HG02642 (cell line): ENCODE measurements around the gene DRC3.
"Not testable (repeated sequence)": the region's sequence is repeated elsewhere in the genome, so short reads cannot be mapped to it uniquely, and the experiment has no call there.

Experiments used
- ATAC-seq: cut with Tn5 transposase; IDR thresholded peaks from one replicate; pipeline ENCODE4 v1.9.1; 2021; ENCODE audit warnings: mild to moderate bottlenecking; ENCODE audit not compliant: unreplicated experiment, poor library complexity

DRC3 gene

DNA sequence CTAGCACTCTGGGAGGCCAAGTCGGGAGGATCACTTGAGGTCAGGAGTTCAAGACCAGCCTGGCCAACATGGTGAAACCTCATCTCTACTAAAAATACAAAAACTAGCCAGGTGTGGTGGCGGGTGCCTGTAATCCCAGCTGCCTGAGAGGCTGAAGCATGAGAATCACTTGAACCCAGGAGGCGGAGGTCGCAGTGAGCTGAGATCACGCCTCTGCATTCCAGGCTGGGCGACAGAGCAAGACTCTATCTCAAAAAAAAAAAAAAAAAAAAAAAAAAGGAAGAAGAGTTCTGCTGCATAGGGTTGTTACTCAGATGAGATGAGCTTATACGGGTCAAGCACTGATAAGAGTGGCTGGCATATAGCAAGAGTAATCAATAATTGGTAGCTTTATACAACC, 32.7 kb upstream of the DRC3 start:
- not testable (repeated sequence) for ATAC-seq

DNA sequence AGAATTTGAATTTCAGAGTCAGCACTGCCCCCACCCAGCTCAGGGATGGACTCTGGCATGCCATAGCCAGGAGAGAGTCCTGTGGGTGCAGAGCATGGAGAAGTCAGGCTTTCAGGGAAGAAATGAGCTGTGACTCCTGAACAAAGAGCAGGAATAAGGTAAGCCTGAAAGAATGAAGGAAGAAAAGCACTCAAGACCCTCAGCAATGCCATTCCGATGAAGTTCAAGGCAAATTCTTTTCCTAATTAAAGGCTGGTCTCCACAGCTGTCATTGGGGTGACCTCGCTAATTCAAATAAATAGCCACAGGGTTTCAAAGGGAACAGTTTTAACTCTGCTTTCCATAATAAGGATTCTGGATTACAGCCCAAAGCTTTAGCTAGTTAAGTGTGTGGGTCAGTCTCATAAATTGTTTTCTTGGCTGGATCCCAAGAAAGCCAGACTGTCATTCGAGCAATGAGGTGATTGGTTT, 32.2 kb upstream of the DRC3 start:
- ATAC-seq, result no peak

DNA sequence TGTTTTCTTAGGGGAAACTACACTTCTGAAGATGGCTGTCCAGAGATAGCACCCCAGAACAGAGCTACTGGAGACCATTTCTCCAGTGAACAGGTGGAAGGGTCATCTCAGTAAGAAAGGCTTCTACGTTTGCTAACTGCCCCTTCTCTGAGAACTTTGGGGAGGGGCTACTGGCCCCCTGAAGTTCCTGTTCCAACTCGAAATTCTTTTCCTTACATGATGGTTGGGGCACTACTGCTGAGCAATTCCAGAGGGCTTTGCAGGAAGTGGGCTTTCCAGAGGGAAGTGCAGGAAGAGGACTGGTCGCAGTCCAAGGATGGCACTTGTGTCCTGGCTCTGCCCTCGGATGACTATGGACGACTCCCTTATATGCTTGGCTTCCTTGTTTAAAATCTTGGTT, 31.6 kb upstream of the DRC3 start:
- ATAC-seq, result no peak

DNA sequence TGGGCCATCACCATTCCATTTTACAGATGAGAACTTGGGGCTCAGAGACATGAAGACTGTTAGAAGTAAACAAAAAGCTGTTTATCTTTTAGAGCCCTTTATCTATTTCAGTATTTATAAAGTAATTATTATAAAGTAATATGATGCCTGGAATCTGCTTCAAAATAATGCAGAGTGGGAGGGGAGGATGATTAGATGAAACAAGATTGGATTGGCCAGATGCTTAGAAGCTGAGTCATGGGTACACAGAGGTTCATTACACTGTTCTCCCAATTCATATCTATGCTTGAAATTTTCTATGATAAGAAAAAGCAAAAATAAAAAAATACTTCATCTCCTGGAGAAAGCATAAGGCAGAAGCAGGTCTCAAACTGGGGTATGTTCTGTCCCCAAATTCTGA, 29.8 kb upstream of the DRC3 start:
- no peak for ATAC-seq

DNA sequence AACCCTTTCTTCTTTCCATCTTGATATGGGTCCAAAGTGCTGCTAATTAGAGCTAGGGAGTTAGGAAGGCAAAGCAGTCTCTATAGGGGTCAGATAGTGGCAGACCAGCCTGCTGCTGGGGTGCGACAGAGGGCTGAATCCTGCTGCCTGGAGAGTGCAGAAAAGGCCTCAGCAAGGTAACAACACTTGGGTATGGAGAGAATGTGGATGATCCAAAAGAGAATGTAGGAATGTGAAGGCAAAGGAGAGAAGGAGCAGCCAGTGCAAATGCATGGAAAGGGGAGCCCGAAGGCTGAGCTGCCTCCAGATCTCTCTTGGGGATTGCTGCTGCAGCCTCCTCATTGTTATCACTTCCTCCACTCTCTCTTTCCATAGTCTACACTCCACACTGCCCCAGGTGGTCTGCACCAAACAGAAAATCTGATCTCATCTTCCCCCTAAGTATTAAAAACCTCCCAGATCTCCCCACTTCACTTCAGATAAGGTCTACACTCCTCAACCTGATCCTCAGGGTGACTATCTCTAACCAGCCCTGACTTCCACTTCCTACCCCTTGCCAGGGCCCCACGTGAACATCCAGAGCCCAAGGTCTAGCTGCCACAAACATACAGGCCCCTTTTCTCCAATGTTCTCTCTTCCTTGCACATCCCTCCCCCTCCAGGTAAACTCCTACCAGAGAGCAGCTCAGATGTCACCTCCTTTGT, 29.2 kb upstream of the DRC3 start:
- no peak for ATAC-seq

GRCh38 chr17:17944242-17944641, 28.4 kb upstream of the DRC3 start:
- ATAC-seq, result no peak

- ATAC-seq, result no peak
Measured at GRCh38 chr17:17944743-17945142, 27.9 kb upstream of the DRC3 start.

DNA sequence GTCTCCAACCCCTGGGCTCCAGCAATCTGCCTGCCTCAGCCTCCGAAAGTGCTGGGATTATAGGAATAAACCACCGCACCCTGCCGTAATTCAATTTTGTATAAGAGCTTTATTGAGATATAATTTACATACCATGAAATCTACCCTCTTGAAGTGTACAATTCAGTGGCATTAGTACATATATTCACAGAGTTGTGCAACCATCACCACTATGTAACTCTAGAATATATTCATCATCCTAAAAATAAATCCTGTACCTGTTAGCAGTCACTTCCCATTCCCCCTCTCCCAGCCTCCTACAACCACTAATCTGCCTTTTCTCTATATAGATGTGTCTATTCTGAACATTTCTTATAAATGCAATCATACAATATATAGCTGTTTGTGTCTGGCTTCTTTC, 26.6 kb upstream of the DRC3 start:
- no peak for ATAC-seq

- no peak for ATAC-seq
Measured at GRCh38 chr17:17947309-17947708, 25.4 kb upstream of the DRC3 start.

- no peak for ATAC-seq
Measured at GRCh38 chr17:17947966-17948365, 24.7 kb upstream of the DRC3 start.

- no peak for ATAC-seq
Measured at GRCh38 chr17:17950347-17950746, 22.3 kb upstream of the DRC3 start.

GRCh38 chr17:17950806-17951205, 21.9 kb upstream of the DRC3 start:
- ATAC-seq, result no peak

DNA sequence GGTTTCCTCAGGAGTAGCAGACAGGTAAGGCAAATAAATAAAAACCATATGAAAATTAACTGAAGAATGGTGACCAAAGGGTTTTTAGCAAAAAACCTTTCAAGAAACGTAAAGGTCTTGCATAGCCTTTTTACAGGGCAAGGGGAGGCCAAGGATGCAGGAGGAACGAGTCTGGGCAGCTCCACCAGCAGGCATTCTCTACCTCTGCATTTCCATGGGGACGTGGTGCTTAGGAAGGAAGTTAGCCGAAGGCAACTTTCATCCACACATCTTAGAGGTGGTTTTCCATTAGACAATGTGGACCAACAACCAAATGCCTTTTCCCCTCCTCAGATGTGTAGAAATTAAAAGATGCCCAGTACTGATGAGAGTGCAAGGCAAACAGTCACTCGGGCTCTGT, 21.1 kb upstream of the DRC3 start:
- no peak for ATAC-seq

DNA sequence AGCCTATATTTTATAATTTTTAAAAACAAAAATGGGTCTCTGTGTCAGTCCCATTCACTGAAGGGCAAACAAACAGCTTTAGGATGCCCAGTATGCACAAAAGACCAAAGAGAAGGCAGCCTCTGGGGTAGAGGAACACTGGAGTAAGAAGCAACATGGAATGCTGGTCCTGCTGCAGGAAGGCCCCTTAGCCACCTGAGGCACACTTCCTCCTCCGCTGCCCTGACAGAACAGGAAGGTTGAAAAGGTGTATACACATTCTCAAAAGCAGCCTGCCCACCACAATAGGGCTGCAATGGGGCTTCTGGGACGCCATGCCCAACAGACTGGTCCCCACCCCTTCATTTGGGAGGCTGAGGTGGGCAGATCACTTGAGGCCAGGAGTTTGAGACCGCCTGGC, 20.0 kb upstream of the DRC3 start:
- no peak for ATAC-seq

GRCh38 chr17:17954079-17954478, 18.6 kb upstream of the DRC3 start:
- no peak for ATAC-seq

DNA sequence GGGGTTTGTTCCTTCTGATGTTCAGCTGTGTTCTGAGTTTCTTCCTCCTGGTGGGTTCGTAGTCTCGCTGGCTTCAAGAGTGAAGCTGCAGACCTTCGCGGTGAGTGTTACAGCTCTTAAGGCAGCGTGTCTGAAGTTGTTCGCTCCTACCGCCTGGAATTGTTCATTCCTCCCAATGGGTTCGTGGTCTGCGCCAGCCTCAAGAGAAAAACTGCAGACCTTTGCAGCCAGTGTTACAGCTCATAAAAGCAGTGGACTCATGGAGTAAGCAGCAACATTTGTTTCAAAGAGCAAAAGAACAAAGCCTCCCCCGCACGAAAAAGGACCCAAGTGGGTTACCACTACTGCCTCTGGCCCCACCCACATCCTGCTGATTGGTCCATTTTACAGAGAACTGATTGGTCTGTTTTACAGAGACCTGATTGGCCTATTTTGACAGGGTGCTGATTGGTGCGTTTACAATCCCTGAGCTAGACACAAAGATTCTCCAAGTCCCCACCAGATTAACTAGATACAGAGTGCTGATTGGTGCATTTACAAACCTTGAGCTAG, 16.8 kb upstream of the DRC3 start:
- not testable (repeated sequence) for ATAC-seq

DNA sequence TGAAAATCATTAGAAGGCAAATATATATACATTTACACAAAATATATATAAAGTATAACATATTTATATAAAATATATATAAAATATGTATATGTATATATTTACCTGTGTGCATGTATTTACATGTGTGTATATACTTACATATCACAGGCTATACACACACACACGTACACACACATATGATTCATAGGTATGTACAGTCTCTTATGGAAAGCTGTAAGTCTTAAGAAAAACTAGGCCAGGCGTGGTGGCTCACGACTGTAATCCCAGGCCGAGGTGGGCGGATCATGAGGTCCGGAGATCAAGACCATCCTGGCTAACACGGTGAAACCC, 15.1 kb upstream of the DRC3 start:
- ATAC-seq, result no peak

DNA sequence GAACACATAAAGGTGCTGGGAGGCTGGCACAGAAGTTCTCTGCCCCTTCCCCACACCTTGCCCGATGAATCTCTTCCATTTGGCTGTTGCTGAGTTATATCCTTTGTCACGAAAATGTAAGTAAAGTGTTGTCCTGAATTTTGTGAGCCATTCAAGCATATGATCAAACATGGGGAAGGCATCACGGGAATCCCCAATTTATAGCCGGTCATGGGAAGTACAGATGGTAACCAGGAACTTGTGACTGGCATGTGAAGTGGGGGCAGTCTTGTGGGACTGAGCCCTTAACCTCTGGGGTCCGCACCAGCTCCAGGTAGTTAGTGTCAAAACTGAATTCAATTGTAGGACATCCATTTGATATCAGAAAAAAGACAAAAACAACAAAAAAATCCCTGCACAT, 13.7 kb upstream of the DRC3 start:
- peak; percentile 19 for ATAC-seq

DNA sequence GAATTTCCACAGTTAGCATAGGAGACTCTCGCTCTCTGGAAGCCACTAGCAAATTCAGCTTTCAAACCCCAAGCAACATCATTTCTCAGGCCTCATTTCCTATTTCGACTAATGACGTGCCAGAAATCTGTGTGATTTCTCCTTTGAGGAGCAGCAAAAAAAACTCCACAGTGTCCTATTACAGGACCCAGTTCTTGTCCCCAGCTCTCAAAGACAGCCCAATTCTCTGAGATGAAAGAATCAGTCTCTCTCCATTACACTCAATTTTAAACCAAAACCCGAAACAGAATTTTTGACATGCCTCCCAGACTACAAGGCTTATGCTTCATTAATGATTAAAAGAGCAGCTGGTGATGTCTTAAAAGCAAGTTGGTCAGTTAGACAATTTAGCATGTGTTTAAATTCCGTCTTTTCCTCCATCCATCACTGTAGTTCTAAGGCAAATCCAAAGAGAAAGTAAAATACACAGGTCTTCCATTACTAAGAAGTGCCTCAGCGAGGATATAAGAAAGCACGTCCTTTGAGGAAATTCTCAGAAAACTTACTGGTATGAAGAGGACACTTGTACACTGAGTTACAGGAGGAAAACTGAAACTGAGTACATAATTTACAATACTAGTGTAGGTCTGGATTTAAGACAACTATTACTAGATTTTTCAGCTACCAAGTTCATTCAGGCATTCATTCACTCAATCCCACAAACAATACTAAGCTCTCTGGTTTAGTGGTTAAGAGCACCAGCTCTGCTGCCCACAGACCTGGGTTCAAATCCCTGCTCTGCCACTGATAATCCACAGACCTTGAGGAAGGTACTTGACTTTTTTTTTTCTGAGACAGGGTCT, 12.9 kb upstream of the DRC3 start:
- peak; percentile 45 for ATAC-seq

DNA sequence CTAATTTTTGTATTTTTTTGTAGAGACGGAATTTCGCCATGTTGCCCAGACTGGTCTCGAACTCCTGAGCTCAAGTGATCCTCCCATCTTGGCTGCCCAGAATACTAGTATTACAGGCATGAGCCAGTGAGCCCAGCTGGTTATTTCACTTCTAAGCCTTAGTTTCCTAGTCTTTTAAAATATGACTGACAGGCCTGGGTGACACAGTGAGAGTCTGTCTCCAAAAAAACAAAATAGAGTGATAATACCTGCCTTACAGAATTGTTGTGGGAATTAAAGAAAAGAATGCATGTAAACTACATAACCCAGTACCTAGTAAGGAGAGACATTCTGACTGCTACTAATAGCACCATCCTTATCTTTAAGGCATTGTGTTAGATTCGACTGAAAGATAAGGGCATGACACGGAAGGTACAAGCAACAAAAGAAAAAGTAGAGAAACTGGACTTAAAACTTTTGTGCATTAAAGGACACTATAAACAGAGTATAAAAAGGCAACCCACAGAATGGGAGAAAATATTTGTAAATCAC, 12.1 kb upstream of the DRC3 start:
- ATAC-seq, result no peak

DNA sequence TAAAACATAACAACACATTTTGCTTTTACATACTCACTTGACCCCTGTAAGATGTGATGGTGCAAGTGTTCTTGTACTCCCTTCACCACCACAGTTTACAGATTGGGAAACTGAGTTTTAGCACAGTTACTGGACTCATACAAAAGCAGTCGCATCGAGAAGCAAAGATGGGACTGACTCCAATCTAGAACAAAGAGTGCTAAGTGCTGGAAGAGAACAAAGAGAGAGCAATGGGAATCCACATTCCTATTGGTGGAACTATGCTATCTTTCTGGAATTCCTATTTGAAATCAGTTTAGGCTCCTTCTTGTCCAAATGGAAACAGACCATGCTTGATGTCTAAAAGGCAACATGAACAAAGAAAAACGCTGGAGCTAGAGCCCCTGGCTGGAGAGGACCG, 9.6 kb upstream of the DRC3 start:
- no peak for ATAC-seq
